Right forelimb (tissue), 1 donor: Measurements from ENCODE around the gene IL3.

Source experiments
- DNase-seq: peaks from one replicate; pipeline ENCODE4 v3.0.0-alpha.2; 2018

The IL3 gene

GRCh38 chr5:132026516-132027008 is 33.9 kb upstream of the IL3 start:
- DNase-seq = no peak

GRCh38 chr5:132027027-132027426 is 33.4 kb upstream of the IL3 start:
- no peak for DNase-seq

GRCh38 chr5:132029609-132030330 is 30.7 kb upstream of the IL3 start:
- DNase-seq = no peak

- no peak for DNase-seq
These were observed 29.8 kb upstream of the IL3 start for GRCh38 chr5:132030610-132031009.

- DNase-seq = no peak
These were observed 28.3 kb upstream of the IL3 start for GRCh38 chr5:132032196-132032595.

- no peak for DNase-seq
These were observed 27.3 kb upstream of the IL3 start for GRCh38 chr5:132033122-132033521.

- no peak for DNase-seq
These were observed 23.1 kb upstream of the IL3 start for GRCh38 chr5:132037353-132037752.

- no peak for DNase-seq
These were observed 16.2 kb upstream of the IL3 start for GRCh38 chr5:132044207-132044606.

GRCh38 chr5:132046880-132047299 is 13.6 kb upstream of the IL3 start:
- no peak for DNase-seq

- DNase-seq = no peak
These were observed 11.4 kb upstream of the IL3 start for GRCh38 chr5:132049093-132049492.

GRCh38 chr5:132049559-132049958 is 10.9 kb upstream of the IL3 start:
- DNase-seq = no peak

GRCh38 chr5:132050136-132050535 is 10.3 kb upstream of the IL3 start:
- DNase-seq = no peak

GRCh38 chr5:132050661-132051552 is 9.5 kb upstream of the IL3 start:
- no peak for DNase-seq

GRCh38 chr5:132052520-132052919 is 7.9 kb upstream of the IL3 start:
- no peak for DNase-seq

GRCh38 chr5:132053483-132053882 is 7.0 kb upstream of the IL3 start:
- DNase-seq = no peak

- DNase-seq = no peak
These were observed 6.3 kb upstream of the IL3 start for GRCh38 chr5:132054031-132054696.

- no peak for DNase-seq
These were observed 5.6 kb upstream of the IL3 start for GRCh38 chr5:132054697-132055440.

GRCh38 chr5:132055441-132055807 is 5.0 kb upstream of the IL3 start:
- no peak for DNase-seq

GRCh38 chr5:132055808-132056609 is 4.4 kb upstream of the IL3 start:
- DNase-seq = no peak

GRCh38 chr5:132056610-132057497 is 3.6 kb upstream of the IL3 start:
- DNase-seq = no peak
